B cell (primary cell): Measurements from ENCODE around the gene TRNT1. TPM values are rescaled to one million over a fixed set of nuclear protein-coding genes. Genes with fewer than 3 reads are reported as not detected.

Experiments
- ATAC-seq: fragments of 200-7000 bp; cut with Tn5 transposase; one replicate; pipeline ENCODE4 v1.10.0; 2021; ENCODE audit warnings: low read depth, mild to moderate bottlenecking, moderate number of reproducible peaks, moderate library complexity
- CTCF ChIA-PET: fragments of 350-600 bp; sonication (Branson Sonifier 250); formaldehyde crosslinking; loops from one replicate; lab custom pipeline; 2021; ENCODE audit warnings: antibody characterized with exemption, inconsistent platforms; lab: Charles Lee
- POLR2A ChIA-PET: fragments of 350-600 bp; sonication (Branson Sonifier 250); formaldehyde crosslinking; loops from one replicate; lab custom pipeline; 2021; ENCODE audit warnings: antibody characterized with exemption; lab: Charles Lee
- DNase-seq: peaks from one replicate; pipeline ENCODE4 v3.0.0; 2013
- H2AFZ ChIP-seq: 2 replicates; pipeline ENCODE4 v1.6.1; 2012; ENCODE audit warnings: mild to moderate bottlenecking, low read depth, low read length; ENCODE audit not compliant: insufficient read depth, poor library complexity, severe bottlenecking
- H3K27ac ChIP-seq, 2 donors: 1 replicate in 1 of 2; 2 replicates in 1 of 2; pipeline ENCODE4 v1.5.1; 2012 to 2013; ENCODE audit warnings: low read length in 2 of 2, mild to moderate bottlenecking in 2 of 2, moderate library complexity in 1 of 2
- H3K27me3 ChIP-seq, 4 experiments: fragments of 200-600 bp in 1 of 4; sonication (generic) in 1 of 4; replicated peaks in 1 of 4; 1 replicate in 2 of 4; 2 replicates in 2 of 4; pipeline versions ENCODE4 v1.6.1 to v1.7.0; 2013 to 2016; ENCODE audit warnings: low read length in 3 of 4, mild to moderate bottlenecking in 2 of 4, mixed read lengths in 1 of 4, moderate library complexity in 1 of 4; ENCODE audit not compliant: insufficient read depth in 4 of 4, control insufficient read depth in 3 of 4; ENCODE audit errors: control extremely low read depth in 1 of 4
- H3K36me3 ChIP-seq, 2 experiments: replicated peaks in 1 of 2; 1 replicate in 1 of 2; 2 replicates in 1 of 2; pipeline versions ENCODE4 v1.6.1 to v1.7.1; 2013; ENCODE audit warnings: low read length in 1 of 2; ENCODE audit not compliant: insufficient read depth in 2 of 2, control insufficient read depth in 1 of 2; ENCODE audit errors: control extremely low read depth in 1 of 2, extremely low read depth in 1 of 2
- H3K4me1 ChIP-seq, 2 donors: fragments of 200-600 bp in 1 of 2; sonication (generic) in 1 of 2; 1 replicate in 1 of 2; 2 replicates in 1 of 2; pipeline versions ENCODE4 v1.5.1 to v1.6.1; 2013 to 2017; ENCODE audit warnings: low read length in 2 of 2; ENCODE audit not compliant: control insufficient read depth in 2 of 2, insufficient read depth in 2 of 2
- H3K4me2 ChIP-seq: replicated peaks from 2 replicates; pipeline ENCODE3; 2012; ENCODE audit warnings: mild to moderate bottlenecking, low read depth, low read length; ENCODE audit not compliant: poor library complexity, severe bottlenecking
- H3K4me3 ChIP-seq, 5 experiments: fragments of 200-600 bp in 1 of 5; sonication (generic) in 1 of 5; 1 replicate in 3 of 5; 2 replicates in 2 of 5; pipeline versions ENCODE4 v1.5.1 to v1.7.0; 2011 to 2016; ENCODE audit warnings: low read length in 4 of 5, mild to moderate bottlenecking in 4 of 5, low read depth in 2 of 5, control low read depth in 1 of 5, moderate library complexity in 1 of 5; ENCODE audit not compliant: insufficient read depth in 1 of 5; ENCODE audit errors: control extremely low read depth in 1 of 5, extremely low read depth in 1 of 5
- H3K79me2 ChIP-seq: fragments of 200-600 bp; sonication (generic); one replicate; pipeline ENCODE4 v1.6.0; 2016; ENCODE audit warnings: low read length; ENCODE audit not compliant: control insufficient read depth, insufficient read depth
- H3K9ac ChIP-seq: fragments of 200-600 bp; sonication (generic); 2 replicates; pipeline ENCODE4 v1.6.1; 2017; ENCODE audit warnings: mild to moderate bottlenecking, low read length, moderate library complexity
- H3K9me3 ChIP-seq, 3 donors: one replicate each; pipeline versions ENCODE4 v1.6.1 to v1.7.1; 2013; ENCODE audit warnings: low read length in 2 of 3; ENCODE audit not compliant: control insufficient read depth in 2 of 3, insufficient read depth in 1 of 3; ENCODE audit errors: control extremely low read depth in 1 of 3
- H4K20me1 ChIP-seq: 2 replicates; pipeline ENCODE4 v1.6.0; 2012; ENCODE audit warnings: mild to moderate bottlenecking, low read length; ENCODE audit not compliant: insufficient read depth, control insufficient read depth, poor library complexity, severe bottlenecking
- H3K27ac Mint-ChIP-seq: one replicate; pipeline ENCODE4 v1.8.0; 2021; ENCODE audit warnings: mixed read lengths
- H3K27me3 Mint-ChIP-seq: one replicate; pipeline ENCODE4 v1.8.0; 2021; ENCODE audit warnings: mixed read lengths
- H3K4me1 Mint-ChIP-seq: one replicate; pipeline ENCODE4 v1.8.0; 2021; ENCODE audit warnings: mixed read lengths
- H3K4me3 Mint-ChIP-seq: one replicate; pipeline ENCODE4 v1.8.0; 2021; ENCODE audit warnings: mixed read lengths
- H3K9me3 Mint-ChIP-seq: one replicate; pipeline ENCODE4 v1.8.0; 2022; ENCODE audit warnings: mixed read lengths; ENCODE audit not compliant: insufficient read depth
- CTCF ChIP-seq: fragments of 200-600 bp; IDR thresholded peaks from one replicate; pipeline ENCODE4 v1.8.0; 2022; ENCODE audit warnings: antibody characterized with exemption, mild to moderate bottlenecking
- EZH2 ChIP-seq: IDR thresholded peaks from 2 replicates; pipeline ENCODE4 v1.6.1; 2012; ENCODE audit warnings: borderline replicate concordance, low read depth, mild to moderate bottlenecking, moderate library complexity, low read length; ENCODE audit not compliant: insufficient read depth, poor library complexity, severe bottlenecking
- WGBS: methylation state at CpG from one replicate; pipeline ENCODE4 v1.1.5; 2013; ENCODE audit warnings: missing lambda C conversion rate; ENCODE audit not compliant: insufficient coverage; 5-methylcytosine and 5-hydroxymethylcytosine counted together
- intact Hi-C: fragments of 100-400 bp; cut with micrococcal nuclease; formaldehyde crosslinking; loops from one replicate; pipeline ENCODE4 v1.10.0; 2022
- polyA minus RNA-seq: library from RNA; depleted of rRNA, polyadenylated mRNA; stranded (reverse); fragments of >200 nt; gene quantifications from 2 replicates; pipeline ENCODE4 v1.2.3, GENCODE V29; 2012
- polyA plus RNA-seq: library from polyadenylated mRNA; depleted of rRNA; stranded (reverse); fragments of >200 nt; gene quantifications from 2 replicates; pipeline ENCODE4 v1.2.3, GENCODE V29; 2012
- total RNA-seq, 2 donors: library from RNA; stranded (reverse); fragments of 120-200 nt in 1 of 2; gene quantifications; 1 replicate in 1 of 2; 2 replicates in 1 of 2; pipeline versions ENCODE4 v1.2.3 to v1.2.4, GENCODE V29; 2013 to 2022

Gene TRNT1
- 40.6 and 52.8 TPM in 2 replicates for total RNA-seq
- total RNA-seq (2013): 39.8 TPM
- 4.5 and 6.6 TPM in 2 replicates for polyA plus RNA-seq
- polyA minus RNA-seq: 48.8 and 247 TPM in 2 replicates

- H3K79me2 ChIP-seq: peaks cover 51% of the 10 kb centered on the region
- ChIA-PET POLR2A (no interaction called here), CTCF (interaction anchor here (1.4 kb wide), 1 partner anchor 46 kb away, joined by 3 read pairs; no protein-coding TSS in a partner anchor)
- 1% methylated on average over 100 of the region's 100 CpGs for WGBS
- peak within 1 kb of the TSS; percentile 98 for H2AFZ ChIP-seq
- DNase-seq (peak; percentile 97), ATAC-seq (peak; percentile 97)
- peak within 1 kb of the TSS; percentile 97 for H3K4me3 Mint-ChIP-seq
- peak within 1 kb of the TSS; percentile 97 for H3K27ac Mint-ChIP-seq
- H3K9me3 Mint-ChIP-seq: no peaks in the 10 kb centered on the region
- H3K4me1 ChIP-seq: peaks cover 15 to 24% of the 10 kb centered on the region in 2 donors
- H3K36me3 ChIP-seq: peaks cover 3 to 23% of the 10 kb centered on the region in 2 experiments
- H3K27ac ChIP-seq: peak within 1 kb of the TSS; percentile 89 to 97
- no peaks in the 10 kb centered on the region for H3K27me3 Mint-ChIP-seq
- intact Hi-C loops: loop anchor here (1.0 to 5.0 kb wide), 4 partner anchors 16 to 1366 kb away; partner anchors contain the start of genes CRBN, IL5RA, ITPR1 and SETMAR
- peak within 1 kb of the TSS; percentile 95 for H3K9ac ChIP-seq
- peak within 1 kb of the TSS; percentile 86 for H3K4me2 ChIP-seq
- H3K4me3 ChIP-seq: peak within 1 kb of the TSS; percentile 72 to 97 (median 86)
- no peaks in the 10 kb centered on the region for H3K27me3 ChIP-seq
- peaks cover 30% of the 10 kb centered on the region for H3K4me1 Mint-ChIP-seq
- no peak for TF ChIP-seq EZH2
- no peak for TF ChIP-seq CTCF
- peaks cover 0 to 4% (median 0%) of the 10 kb centered on the region in 3 donors for H3K9me3 ChIP-seq
- H4K20me1 ChIP-seq: no peaks in the 10 kb centered on the region
Observed at GRCh38 chr3:3126477-3127431, at the start of gene TRNT1. Gene TRNT1, plus strand, starts transcription at chr3:3126940. Its CDS starts 2,101 bp downstream, at chr3:3129041.

GRCh38 chr3:3080309-3080708, 46.4 kb upstream of the TRNT1 start:
- H3K9me3 Mint-ChIP-seq: no peaks in the 10 kb centered on the region
- Histone ChIP-seq H3K9ac (no peak overlapping the region), H3K4me1 (peaks cover 22% of the 10 kb centered on the region in 2 donors), H2AFZ (no peak overlapping the region), H4K20me1 (no peaks in the 10 kb centered on the region), H3K79me2 (no peaks in the 10 kb centered on the region), H3K27ac (no peak overlapping the region), H3K36me3 (no peaks in the 10 kb centered on the region), H3K9me3 (no peaks in the 10 kb centered on the region), H3K27me3 (peaks cover 0 to 4% (median 0%) of the 10 kb centered on the region in 4 experiments), H3K4me3 (no peak overlapping the region), H3K4me2 (no peak overlapping the region)
- CTCF ChIA-PET: no interaction called here
- intact Hi-C loops: no loop called here
- WGBS: 89% methylated on average over 3 of the region's 5 CpGs
- no peak overlapping the region for H3K4me3 Mint-ChIP-seq
- H3K27ac Mint-ChIP-seq: no peak overlapping the region
- TF ChIP-seq EZH2: no peak
- POLR2A ChIA-PET: no interaction called here
- peaks cover 23% of the 10 kb centered on the region for H3K4me1 Mint-ChIP-seq
- ATAC-seq (no peak), DNase-seq (no peak)
- peaks cover 15% of the 10 kb centered on the region for H3K27me3 Mint-ChIP-seq
